ENCODE measurements around the gene CLCA2. TPM values are rescaled to one million over a fixed set of nuclear protein-coding genes. Genes with fewer than 3 reads are reported as not detected.
"Not testable (repeated sequence)": the region's sequence is repeated elsewhere in the genome, so short reads cannot be mapped to it uniquely, and the experiment has no call there.

The CLCA2 gene
- total RNA-seq, 1 donor from 2014 or later = 0.35 TPM

- DNase-seq (ENCODE audit: extremely low read depth, low read depth, low spot score) = no peak
Observed at GRCh38 chr1:86471291-86471690, 47.3 kb downstream of the CLCA2 start.

GRCh38 chr1:86472152-86472551, 48.2 kb downstream of the CLCA2 start:
- no peak for DNase-seq (ENCODE audit: extremely low read depth, low read depth, low spot score)

GRCh38 chr1:86472767-86473166, 48.8 kb downstream of the CLCA2 start:
- DNase-seq (ENCODE audit: extremely low read depth, low read depth, low spot score) = no peak

- no peak for DNase-seq (ENCODE audit: extremely low read depth, low read depth, low spot score)
Observed at GRCh38 chr1:86477256-86477655, 53.3 kb downstream of the CLCA2 start.

GRCh38 chr1:86477682-86478081, 53.7 kb downstream of the CLCA2 start:
- DNase-seq (ENCODE audit: extremely low read depth, low read depth, low spot score) = no peak

GRCh38 chr1:86478416-86479156, 54.6 kb downstream of the CLCA2 start:
- no peak for DNase-seq (ENCODE audit: extremely low read depth, low read depth, low spot score)

- no peak for DNase-seq (ENCODE audit: extremely low read depth, low read depth, low spot score)
Observed at GRCh38 chr1:86481966-86482365, 58.0 kb downstream of the CLCA2 start.

- no peak for DNase-seq (ENCODE audit: extremely low read depth, low read depth, low spot score)
Observed at GRCh38 chr1:86487131-86487810, 63.3 kb downstream of the CLCA2 start.

GRCh38 chr1:86487811-86488141, 63.8 kb downstream of the CLCA2 start:
- no peak for DNase-seq (ENCODE audit: extremely low read depth, low read depth, low spot score)

GRCh38 chr1:86489242-86489878, 65.4 kb downstream of the CLCA2 start:
- DNase-seq (ENCODE audit: extremely low read depth, low read depth, low spot score) = no peak

GRCh38 chr1:86491171-86491950, 67.4 kb downstream of the CLCA2 start:
- no peak for DNase-seq (ENCODE audit: extremely low read depth, low read depth, low spot score)

GRCh38 chr1:86498281-86498680, 74.3 kb downstream of the CLCA2 start:
- DNase-seq (ENCODE audit: extremely low read depth, low read depth, low spot score) = no peak

GRCh38 chr1:86499987-86500593, 76.1 kb downstream of the CLCA2 start:
- no peak for DNase-seq (ENCODE audit: extremely low read depth, low read depth, low spot score)

- no peak for DNase-seq (ENCODE audit: extremely low read depth, low read depth, low spot score)
Observed at GRCh38 chr1:86500714-86501113, 76.7 kb downstream of the CLCA2 start.

GRCh38 chr1:86502125-86502646, 78.2 kb downstream of the CLCA2 start:
- not testable (repeated sequence) for DNase-seq (ENCODE audit: extremely low read depth, low read depth, low spot score)

GRCh38 chr1:86502721-86503405, 78.9 kb downstream of the CLCA2 start:
- DNase-seq (ENCODE audit: extremely low read depth, low read depth, low spot score) = no peak

GRCh38 chr1:86503406-86504136, 79.6 kb downstream of the CLCA2 start:
- no peak for DNase-seq (ENCODE audit: extremely low read depth, low read depth, low spot score)

GRCh38 chr1:86504137-86504479, 80.1 kb downstream of the CLCA2 start:
- DNase-seq (ENCODE audit: extremely low read depth, low read depth, low spot score) = no peak

- DNase-seq (ENCODE audit: extremely low read depth, low read depth, low spot score) = no peak
Observed at GRCh38 chr1:86504895-86505563, 81.1 kb downstream of the CLCA2 start.

All from glomerular endothelial cell (primary cell).